HG02938 (cell line): ENCODE data around the gene FARS2.

Experiments
- ATAC-seq: cut with Tn5 transposase; IDR thresholded peaks from one replicate; pipeline ENCODE4 v1.9.1; 2021; ENCODE audit warnings: mild to moderate bottlenecking, moderate library complexity; ENCODE audit not compliant: unreplicated experiment

Gene FARS2

DNA sequence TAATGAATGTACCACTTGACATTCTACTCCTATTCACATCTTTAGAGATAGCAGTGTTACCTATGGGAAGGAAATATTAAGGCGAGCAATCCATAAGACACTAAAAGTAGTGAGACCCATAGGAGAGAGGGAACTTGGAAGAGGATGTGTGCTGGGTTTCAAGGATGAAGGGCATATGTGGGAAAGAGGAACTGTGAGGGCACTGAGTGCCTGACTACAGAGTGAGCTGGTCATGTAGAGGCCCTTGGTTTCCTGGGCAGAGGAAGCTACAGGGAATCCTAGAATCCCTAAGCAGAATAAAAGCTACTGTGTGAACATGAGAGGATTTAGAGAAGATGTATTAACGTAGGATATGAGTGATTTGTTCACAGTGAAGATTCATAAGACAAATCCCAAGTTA is 262.8 kb downstream of the FARS2 start:
- ATAC-seq = no peak

- no peak for ATAC-seq
Observed at GRCh38 chr6:5525209-5525608, 263.9 kb downstream of the FARS2 start.

GRCh38 chr6:5529015-5529414 is 267.7 kb downstream of the FARS2 start:
- no peak for ATAC-seq

DNA sequence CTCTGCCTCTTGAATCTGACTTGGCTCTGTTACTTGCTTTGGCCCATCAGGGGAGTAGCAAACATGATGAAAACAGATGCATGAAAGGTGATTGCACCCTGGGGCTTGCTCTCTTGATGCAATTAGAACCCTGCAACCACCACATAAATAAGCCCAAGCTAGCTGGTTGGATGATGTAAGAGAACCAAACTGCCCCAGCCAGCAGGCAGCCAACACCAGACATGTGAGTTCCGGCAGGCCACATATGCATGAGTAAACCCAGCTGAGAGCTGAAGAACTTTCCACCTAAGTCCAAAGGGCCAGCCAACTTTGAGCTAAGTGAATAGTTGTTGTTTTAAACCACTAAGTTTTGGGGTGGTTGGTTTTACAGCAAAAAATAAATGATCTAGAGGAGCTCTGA is 268.4 kb downstream of the FARS2 start:
- ATAC-seq = no peak

DNA sequence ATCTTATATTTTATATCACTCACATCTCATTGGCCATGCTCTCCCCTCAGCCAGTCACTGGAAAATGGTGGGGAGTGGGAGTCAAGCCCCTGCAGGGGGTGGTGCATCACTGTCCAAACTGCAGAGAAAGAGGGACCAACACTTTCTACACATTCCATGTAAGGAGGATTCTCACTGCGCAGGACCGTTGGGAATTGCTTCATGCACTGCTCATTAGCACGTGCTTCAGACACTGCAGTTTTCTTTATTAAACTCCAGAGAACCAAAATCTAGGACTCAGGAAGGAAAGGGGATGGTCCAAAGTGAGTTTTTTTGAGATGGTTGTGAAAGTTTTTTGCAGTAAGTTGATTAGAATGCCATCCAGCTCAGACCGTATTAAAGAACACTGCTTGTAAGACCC is 269.8 kb downstream of the FARS2 start:
- ATAC-seq = no peak

GRCh38 chr6:5531853-5532375 is 270.6 kb downstream of the FARS2 start:
- ATAC-seq = no peak

GRCh38 chr6:5532941-5533340 is 271.6 kb downstream of the FARS2 start:
- no peak for ATAC-seq

DNA sequence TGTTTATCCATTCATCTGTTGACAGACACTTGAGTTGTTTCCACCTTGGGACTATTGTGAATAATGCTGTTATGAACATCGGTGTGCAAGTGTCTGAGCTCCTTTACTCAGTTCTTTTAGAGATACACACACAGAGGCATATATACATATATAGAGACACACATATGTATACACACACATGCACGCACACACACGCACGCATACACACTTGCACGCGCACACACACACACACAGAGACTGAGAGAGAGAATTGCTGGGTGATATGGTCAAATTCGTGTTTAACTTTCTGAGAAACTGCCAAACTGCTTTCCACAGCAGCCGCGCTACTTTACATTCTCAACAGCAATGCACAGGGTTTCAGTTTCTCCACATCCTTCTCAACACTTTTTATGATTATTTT is 273.3 kb downstream of the FARS2 start:
- ATAC-seq = no peak

- ATAC-seq = no peak
Observed at GRCh38 chr6:5536644-5537043, 275.3 kb downstream of the FARS2 start.

DNA sequence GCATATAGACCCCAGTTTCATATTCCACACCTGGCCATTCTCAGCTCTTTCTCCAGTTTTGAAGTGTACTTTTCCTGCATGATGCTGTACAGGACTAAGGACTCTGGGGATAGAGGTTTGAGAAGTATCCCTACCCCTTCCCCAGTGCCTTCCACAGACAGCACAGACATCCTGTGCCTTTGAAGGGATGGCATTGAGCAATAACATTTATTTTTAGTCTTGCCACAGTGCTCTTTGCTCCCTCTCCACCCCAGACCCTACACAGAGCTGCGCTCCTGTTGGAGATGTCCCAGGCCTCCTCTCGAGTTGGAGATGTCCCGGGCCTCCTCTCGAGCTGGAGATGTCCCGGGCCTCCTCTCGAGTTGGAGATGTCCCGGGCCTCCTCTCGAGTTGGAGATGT is 275.8 kb downstream of the FARS2 start:
- ATAC-seq = no peak

- no peak for ATAC-seq
Observed at GRCh38 chr6:5537967-5538366, 276.7 kb downstream of the FARS2 start.

GRCh38 chr6:5540370-5540769 is 279.1 kb downstream of the FARS2 start:
- no peak for ATAC-seq

DNA sequence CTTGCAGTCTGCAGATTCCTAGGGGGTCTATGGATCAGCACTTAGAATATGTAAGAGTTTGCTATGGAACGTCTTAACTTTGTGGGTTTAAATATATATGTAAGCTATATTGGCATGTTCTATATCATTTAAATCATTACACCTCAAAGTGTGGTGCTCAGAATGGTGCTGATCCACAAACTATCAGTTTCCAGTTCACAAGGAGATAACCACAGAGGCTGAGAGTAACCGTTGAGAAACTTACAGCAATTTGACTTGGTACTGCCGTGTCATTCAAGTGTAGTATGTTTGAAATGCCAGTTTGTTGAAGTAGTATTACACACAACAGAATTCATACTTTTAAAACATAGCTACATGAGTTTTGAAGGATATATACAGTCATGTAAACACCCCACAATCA is 279.7 kb downstream of the FARS2 start:
- no peak for ATAC-seq

DNA sequence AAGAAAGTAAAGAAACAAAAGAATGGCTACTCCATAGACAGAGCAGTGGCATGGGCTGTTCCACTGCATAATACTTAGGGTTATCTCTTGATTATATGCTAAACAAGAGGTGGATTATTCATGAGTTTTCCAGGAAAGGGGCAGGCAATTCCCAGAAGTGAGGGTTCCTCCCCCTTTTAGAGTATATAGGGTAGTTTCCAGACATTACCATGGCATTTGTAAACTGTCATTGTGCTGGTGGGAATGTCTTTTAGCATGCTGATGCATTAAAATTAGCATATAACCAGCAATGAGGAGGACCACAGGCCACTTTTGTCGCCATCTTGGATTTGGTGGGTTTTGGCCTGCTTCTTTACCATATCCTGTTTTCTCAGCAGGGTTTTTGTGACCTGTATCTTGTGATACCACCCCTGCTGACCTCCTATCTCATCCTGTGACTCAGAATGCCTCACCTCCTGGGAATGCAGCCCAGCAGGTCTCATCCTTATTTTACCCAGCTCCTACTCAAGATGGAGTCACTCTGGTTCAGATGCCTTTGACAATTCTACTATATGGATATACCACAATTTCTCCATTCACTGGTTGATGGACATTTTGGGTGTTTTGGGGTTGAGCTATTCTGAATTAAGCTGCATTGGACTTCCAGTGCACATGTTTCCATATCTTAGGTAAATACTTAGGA is 280.6 kb downstream of the FARS2 start:
- ATAC-seq = no peak

DNA sequence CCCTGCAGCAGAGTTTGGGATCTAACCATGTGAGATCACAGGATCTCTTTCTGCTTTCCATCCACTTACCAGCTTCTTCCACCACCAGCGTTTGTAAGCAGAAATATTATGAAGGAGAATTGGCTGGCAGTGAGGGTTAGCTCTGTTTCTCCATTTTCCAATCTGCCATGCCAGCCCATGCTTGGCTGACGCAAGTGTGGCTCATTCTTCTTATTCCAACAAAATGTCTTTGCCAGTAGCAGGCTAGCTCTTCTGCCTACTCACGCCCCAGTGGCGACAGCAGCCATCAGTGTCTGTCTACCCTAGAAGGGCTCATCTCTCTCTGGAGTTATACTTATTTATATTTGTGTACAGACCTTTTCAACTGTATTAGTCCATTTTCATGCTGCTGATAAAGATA is 286.2 kb downstream of the FARS2 start:
- no peak for ATAC-seq

DNA sequence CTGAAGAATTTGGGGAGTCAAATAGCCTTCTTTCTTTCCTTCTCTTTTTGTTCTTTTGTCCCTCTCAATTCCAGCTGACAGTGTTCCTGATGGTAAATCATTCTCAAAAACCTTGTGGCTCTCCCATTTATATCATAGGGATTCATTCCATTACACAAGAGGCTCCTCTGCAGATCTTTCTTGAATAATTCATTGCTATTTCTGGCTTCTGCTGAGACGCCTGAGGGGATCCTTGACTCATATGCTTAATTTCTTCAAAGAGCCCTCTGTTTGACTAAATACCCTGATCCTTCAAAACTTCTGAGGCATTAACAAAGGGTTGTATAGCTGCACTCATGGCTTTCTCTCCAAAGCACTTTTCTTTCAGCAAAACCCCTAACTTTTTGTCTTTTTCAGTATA is 289.3 kb downstream of the FARS2 start:
- ATAC-seq = no peak

GRCh38 chr6:5552243-5552642 is 290.9 kb downstream of the FARS2 start:
- no peak for ATAC-seq

GRCh38 chr6:5553767-5554166 is 292.5 kb downstream of the FARS2 start:
- no peak for ATAC-seq

DNA sequence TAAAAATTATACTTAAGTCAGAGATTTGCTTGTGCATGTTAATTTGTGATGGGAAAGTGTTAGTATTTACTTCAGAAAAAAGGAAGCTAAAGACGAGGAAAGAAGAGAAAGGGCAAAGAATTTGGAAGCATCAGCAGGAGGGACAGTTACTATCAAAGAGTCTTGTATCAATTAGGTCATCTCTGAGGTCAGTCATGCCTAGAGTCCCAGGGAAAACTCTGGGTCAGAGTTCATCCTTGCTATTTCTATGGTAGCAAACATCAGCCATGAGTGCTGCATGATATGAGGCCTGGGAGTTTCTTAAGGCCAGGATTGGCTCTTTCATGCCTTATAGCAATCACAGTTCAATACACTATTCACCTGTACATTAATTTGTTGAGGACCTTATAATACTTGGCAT is 292.9 kb downstream of the FARS2 start:
- ATAC-seq = no peak

DNA sequence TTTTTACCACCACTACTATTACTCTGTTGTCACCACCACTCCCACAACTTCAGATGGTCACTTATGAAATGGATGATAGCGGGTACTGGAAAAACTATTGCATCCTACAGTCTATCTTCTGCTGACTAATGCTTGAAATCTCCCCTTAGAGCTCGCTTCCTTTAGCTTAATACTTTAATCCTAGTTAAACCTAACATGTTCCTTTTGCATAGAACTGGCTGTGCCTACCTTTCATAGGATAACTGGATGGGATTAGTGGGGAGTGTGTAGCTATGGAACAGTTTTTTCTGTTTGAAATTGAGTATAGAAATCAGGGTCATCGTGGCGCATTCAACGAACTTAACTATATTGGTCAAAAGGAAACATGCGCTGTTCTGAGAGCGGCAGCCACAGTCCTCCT is 294.7 kb downstream of the FARS2 start:
- no peak for ATAC-seq

DNA sequence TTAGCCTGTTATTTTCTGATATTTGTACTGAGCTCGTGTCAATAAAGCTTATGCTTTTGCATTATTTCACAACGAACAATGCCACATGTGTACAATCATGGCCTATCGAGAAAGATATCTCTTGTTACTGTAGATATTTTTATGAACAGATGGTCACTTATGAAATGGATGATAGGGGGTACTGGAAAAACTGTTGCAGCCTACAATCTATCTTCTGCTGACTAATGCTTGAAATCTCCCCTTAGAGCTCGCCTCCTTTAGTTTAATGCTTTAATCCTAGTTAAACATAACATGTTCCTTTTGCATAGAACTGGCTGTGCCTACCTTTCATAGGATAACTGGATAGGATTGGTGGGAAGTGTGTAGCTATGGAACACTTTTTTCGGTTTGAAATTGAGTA is 296.2 kb downstream of the FARS2 start:
- ATAC-seq = no peak

GRCh38 chr6:5559651-5560050 is 298.3 kb downstream of the FARS2 start:
- no peak for ATAC-seq

DNA sequence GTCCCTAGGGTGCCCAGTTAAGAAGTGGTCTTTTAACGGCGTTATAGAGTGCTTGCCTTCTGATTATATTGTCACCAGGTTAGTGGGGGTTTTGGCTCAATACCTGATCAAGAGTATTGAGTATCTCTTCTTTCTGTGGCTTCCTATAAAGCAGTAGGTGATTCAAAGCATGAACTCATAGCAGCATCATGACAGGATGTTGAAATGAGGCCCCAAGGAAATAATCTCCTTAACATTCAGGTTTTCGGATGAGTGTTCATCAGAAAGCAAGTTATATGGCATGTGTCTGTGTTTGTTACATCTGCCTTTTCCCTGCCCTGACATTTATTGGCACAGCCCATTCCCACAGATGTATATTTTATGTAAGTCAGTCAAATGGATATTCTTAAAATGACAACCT is 301.0 kb downstream of the FARS2 start:
- no peak for ATAC-seq
